Measurements from ENCODE around the gene WAC.

The WAC gene

GRCh38 chr10:28587270-28587969, 54.5 kb downstream of the WAC start:
- no peaks in the 10 kb centered on the region for H3K36me3 ChIP-seq (ENCODE audit: control insufficient read depth, insufficient read depth, low read length)

GRCh38 chr10:28587970-28588290, 55.0 kb downstream of the WAC start:
- Histone ChIP-seq H3K9me3 (ENCODE audit: control insufficient read depth, low read length) (no peaks in the 10 kb centered on the region), H3K4me1 (peaks cover 8% of the 10 kb centered on the region), H3K36me3 (ENCODE audit: control insufficient read depth, insufficient read depth, low read length) (no peaks in the 10 kb centered on the region), H2AFZ (no peak overlapping the region), H3K9ac (no peak overlapping the region), H3K27me3 (ENCODE audit: control insufficient read depth, insufficient read depth, low read length) (no peaks in the 10 kb centered on the region), H3K4me2 (ENCODE audit: low read length) (no peak overlapping the region), H3K79me2 (peaks cover 12% of the 10 kb centered on the region), H3K4me3 (ENCODE audit: low read depth, low read length) (no peak overlapping the region), H3K27ac (peak overlapping the region; percentile 6)
- TF ChIP-seq, protein P1, sequence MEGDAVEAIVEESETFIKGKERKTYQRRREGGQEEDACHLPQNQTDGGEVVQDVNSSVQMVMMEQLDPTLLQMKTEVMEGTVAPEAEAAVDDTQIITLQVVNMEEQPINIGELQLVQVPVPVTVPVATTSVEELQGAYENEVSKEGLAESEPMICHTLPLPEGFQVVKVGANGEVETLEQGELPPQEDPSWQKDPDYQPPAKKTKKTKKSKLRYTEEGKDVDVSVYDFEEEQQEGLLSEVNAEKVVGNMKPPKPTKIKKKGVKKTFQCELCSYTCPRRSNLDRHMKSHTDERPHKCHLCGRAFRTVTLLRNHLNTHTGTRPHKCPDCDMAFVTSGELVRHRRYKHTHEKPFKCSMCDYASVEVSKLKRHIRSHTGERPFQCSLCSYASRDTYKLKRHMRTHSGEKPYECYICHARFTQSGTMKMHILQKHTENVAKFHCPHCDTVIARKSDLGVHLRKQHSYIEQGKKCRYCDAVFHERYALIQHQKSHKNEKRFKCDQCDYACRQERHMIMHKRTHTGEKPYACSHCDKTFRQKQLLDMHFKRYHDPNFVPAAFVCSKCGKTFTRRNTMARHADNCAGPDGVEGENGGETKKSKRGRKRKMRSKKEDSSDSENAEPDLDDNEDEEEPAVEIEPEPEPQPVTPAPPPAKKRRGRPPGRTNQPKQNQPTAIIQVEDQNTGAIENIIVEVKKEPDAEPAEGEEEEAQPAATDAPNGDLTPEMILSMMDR (IDR thresholded peaks at IDR 0.05): peak; percentile 31

More at GRCh38 chr10:28587270-28587969, 54.5 kb downstream of the WAC start:
- Histone ChIP-seq H2AFZ (no peak overlapping the region), H3K4me2 (ENCODE audit: low read length) (no peak overlapping the region), H3K27ac (no peak overlapping the region), H3K27me3 (ENCODE audit: control insufficient read depth, insufficient read depth, low read length) (no peaks in the 10 kb centered on the region), H3K9ac (no peak overlapping the region), H3K9me3 (ENCODE audit: control insufficient read depth, low read length) (no peaks in the 10 kb centered on the region), H3K4me1 (peaks cover 8% of the 10 kb centered on the region), H3K4me3 (ENCODE audit: low read depth, low read length) (no peak overlapping the region), H3K79me2 (peaks cover 9% of the 10 kb centered on the region)
- TF ChIP-seq, protein P1 (IDR thresholded peaks at IDR 0.05): no peak

DNA sequence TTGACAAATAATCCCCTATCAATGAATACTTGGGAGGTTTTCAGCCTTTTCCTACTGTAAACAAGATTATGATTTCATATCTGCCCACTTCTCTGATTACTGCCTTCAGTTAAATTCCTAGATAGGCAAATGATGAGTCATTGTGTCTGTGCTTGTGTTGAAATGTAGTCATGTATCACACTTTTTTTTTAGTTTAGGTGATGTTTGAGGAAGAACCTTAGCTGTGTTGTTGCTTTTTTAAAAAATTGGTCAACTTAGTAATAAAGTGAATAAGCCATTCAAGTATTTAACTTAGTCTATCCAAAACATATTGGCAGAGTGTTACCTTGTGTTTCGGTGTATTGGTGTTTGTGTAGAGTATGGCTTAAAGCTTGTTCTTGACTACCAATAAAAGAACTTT, 60.0 kb downstream of the WAC start:
- TF ChIP-seq, protein P1 (IDR thresholded peaks at IDR 0.05): no peak
- Histone ChIP-seq H3K36me3 (ENCODE audit: control insufficient read depth, insufficient read depth, low read length) (no peaks in the 10 kb centered on the region), H3K4me1 (peaks cover 12% of the 10 kb centered on the region), H3K4me2 (ENCODE audit: low read length) (no peak overlapping the region), H3K27me3 (ENCODE audit: control insufficient read depth, insufficient read depth, low read length) (no peaks in the 10 kb centered on the region), H3K9ac (no peak overlapping the region), H3K4me3 (ENCODE audit: low read depth, low read length) (no peak overlapping the region), H3K27ac (no peak overlapping the region), H2AFZ (no peak overlapping the region), H3K79me2 (peaks cover 48% of the 10 kb centered on the region), H3K9me3 (ENCODE audit: control insufficient read depth, low read length) (no peaks in the 10 kb centered on the region)

GRCh38 chr10:28593811-28594210, 60.9 kb downstream of the WAC start:
- Histone ChIP-seq H3K9ac (no peak overlapping the region), H2AFZ (no peak overlapping the region), H3K27ac (no peak overlapping the region), H3K4me3 (ENCODE audit: low read depth, low read length) (no peak overlapping the region), H3K4me2 (ENCODE audit: low read length) (no peak overlapping the region), H3K27me3 (ENCODE audit: control insufficient read depth, insufficient read depth, low read length) (no peaks in the 10 kb centered on the region), H3K4me1 (peaks cover 7% of the 10 kb centered on the region), H3K79me2 (peaks cover 51% of the 10 kb centered on the region), H3K9me3 (ENCODE audit: control insufficient read depth, low read length) (no peaks in the 10 kb centered on the region), H3K36me3 (ENCODE audit: control insufficient read depth, insufficient read depth, low read length) (no peaks in the 10 kb centered on the region)
- TF ChIP-seq, protein P1 (IDR thresholded peaks at IDR 0.05): no peak

- H3K4me1 ChIP-seq: peaks cover 12% of the 10 kb centered on the region
- H2AFZ ChIP-seq: no peak overlapping the region
- H3K79me2 ChIP-seq: peaks cover 54% of the 10 kb centered on the region
- H3K36me3 ChIP-seq (ENCODE audit: control insufficient read depth, insufficient read depth, low read length): no peaks in the 10 kb centered on the region
- H3K4me3 ChIP-seq (ENCODE audit: low read depth, low read length): no peak overlapping the region
- no peak overlapping the region for H3K9ac ChIP-seq
- no peak overlapping the region for H3K27ac ChIP-seq
- no peak overlapping the region for H3K4me2 ChIP-seq (ENCODE audit: low read length)
- TF ChIP-seq, protein P1 (IDR thresholded peaks at IDR 0.05): no peak
- H3K9me3 ChIP-seq (ENCODE audit: control insufficient read depth, low read length): no peaks in the 10 kb centered on the region
- H3K27me3 ChIP-seq (ENCODE audit: control insufficient read depth, insufficient read depth, low read length): no peaks in the 10 kb centered on the region
Measured at GRCh38 chr10:28594406-28594805, 61.5 kb downstream of the WAC start.

Data from parathyroid adenoma (tissue), 2 donors.